ENCODE data around the gene TMEM181. TPM values are rescaled to one million over a fixed set of nuclear protein-coding genes. Genes with fewer than 3 reads are reported as not detected.
"Not testable (repeated sequence)": the region's sequence is repeated elsewhere in the genome, so short reads cannot be mapped to it uniquely, and the experiment has no call there.

The TMEM181 gene
- total and polyA plus RNA-seq, 12 donors, result 8.8 to 29.1 (median 20.5) TPM

DNA sequence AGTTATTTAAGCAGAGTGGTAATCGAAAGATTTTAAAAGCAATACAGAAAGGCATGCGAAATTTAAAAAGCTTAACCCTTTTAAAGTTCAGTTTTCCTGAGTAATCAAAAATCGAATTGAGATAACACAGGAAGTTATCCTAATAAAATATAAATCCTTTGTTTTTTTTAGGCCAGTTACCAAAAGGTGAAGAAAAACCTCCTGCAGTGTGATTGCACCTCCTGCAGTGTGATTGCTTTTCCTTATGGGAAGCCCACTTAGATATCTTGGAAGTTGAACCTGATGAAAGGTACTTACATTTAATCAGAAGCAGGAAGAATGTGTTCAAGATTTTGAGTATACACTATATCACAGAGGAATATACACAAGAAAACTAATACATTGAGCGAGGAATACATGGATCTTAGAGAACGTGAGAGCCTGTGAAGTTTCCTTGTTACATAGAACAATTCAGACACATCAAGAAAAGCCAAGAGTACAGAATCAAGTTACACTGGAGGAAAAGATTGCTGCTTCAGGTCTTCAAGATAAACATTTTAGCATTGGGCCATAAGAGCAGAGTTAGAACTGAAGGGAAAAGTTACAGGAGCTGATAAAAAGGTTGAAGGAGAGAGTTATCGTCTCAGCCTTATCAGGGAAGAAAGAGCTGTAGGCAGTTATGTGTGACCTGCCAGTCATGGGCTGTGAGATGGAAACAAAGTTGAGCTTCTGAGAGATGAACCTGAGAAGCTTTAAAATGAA lies 7.7 kb upstream of the TMEM181 start:
- WGBS, 4 donors, result 75 to 80% (median 78%) methylated on average over 6 of the region's 6 CpGs
- Histone ChIP-seq H3K27ac (no peak overlapping the region), H3K27me3 (no peaks in the 10 kb centered on the region), H3K4me1 (replicated peaks in 1 of 2) (no peaks in the 10 kb centered on the region), H3K36me3 (replicated peaks in 1 of 2) (no peaks in the 10 kb centered on the region), H3K9me3 (replicated peaks in 1 of 3) (no peaks in the 10 kb centered on the region), H3K4me3 (no peak overlapping the region)
- no peak for DNase-seq
- TF ChIP-seq CTCF (IDR thresholded peaks at IDR 0.05) (no peak), POLR2A (IDR thresholded peaks at IDR 0.05) (no peak)
- intact Hi-C loops (cut with DNase I), result no loop called here

GRCh38 chr6:158552796-158553138 lies 7.1 kb upstream of the TMEM181 start:
- 85 to 92% (median 86%) methylated on average over 5 of the region's 5 CpGs for WGBS, 4 donors
- TF ChIP-seq POLR2A (IDR thresholded peaks at IDR 0.05) (no peak), CTCF (IDR thresholded peaks at IDR 0.05) (no peak)
- intact Hi-C loops (cut with DNase I), result no loop called here

DNA sequence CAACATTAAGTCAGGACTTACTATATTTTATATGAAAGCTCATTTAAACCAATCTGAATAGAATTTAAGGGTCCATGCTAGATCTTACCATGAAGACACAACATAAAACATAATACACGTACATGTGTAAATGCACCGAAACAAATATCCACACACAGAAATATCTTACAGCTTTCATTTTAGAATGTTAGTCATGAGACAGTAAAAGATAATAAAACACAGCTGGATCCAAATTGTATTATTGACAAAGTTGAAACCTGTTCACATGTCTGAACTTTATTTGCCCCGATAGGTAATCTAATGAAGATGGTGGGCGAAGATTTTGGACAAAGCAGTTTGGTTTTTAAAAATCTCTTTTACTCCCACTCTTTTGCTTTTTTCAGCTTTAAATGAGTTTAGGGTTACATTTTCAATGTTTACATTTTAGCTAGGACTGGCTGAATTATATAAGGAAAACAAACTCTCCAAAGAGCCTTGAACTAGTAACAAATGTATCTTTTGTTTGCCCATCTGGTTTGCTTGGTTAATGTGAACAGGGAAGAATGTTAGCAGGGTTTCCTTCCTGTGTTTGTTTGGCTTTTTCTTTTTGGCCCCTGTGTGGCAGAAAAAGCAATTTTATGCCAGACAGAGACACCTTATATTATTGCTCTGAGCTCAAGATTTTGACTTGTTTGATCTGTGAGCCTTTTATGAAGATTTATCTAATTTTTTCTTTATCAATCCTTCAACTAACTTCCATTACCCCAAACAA lies 5.1 kb upstream of the TMEM181 start:
- intact Hi-C loops (cut with DNase I), result no loop called here
- no peaks in the 10 kb centered on the region for H3K9me3 ChIP-seq (replicated peaks in 1 of 3)
- no peak for TF ChIP-seq POLR2A (IDR thresholded peaks at IDR 0.05)
- no peak for TF ChIP-seq CTCF (IDR thresholded peaks at IDR 0.05)
- no peaks in the 10 kb centered on the region for H3K27me3 ChIP-seq
- no peak for DNase-seq
- 84 to 92% (median 89%) methylated on average over 4 of the region's 4 CpGs for WGBS, 4 donors
- H3K27ac ChIP-seq, result no peak overlapping the region
- H3K36me3 ChIP-seq (replicated peaks in 1 of 2), result no peaks in the 10 kb centered on the region
- no peaks in the 10 kb centered on the region for H3K4me1 ChIP-seq (replicated peaks in 1 of 2)
- H3K4me3 ChIP-seq, result no peak overlapping the region

More at GRCh38 chr6:158552796-158553138, 7.1 kb upstream of the TMEM181 start:
- no peaks in the 10 kb centered on the region for H3K9me3 ChIP-seq (replicated peaks in 1 of 3)
- no peak overlapping the region for H3K27ac ChIP-seq
- H3K4me3 ChIP-seq, result no peak overlapping the region
- DNase-seq, result no peak
- H3K36me3 ChIP-seq (replicated peaks in 1 of 2), result no peaks in the 10 kb centered on the region
- no peaks in the 10 kb centered on the region for H3K27me3 ChIP-seq
- H3K4me1 ChIP-seq (replicated peaks in 1 of 2), result no peaks in the 10 kb centered on the region

DNA sequence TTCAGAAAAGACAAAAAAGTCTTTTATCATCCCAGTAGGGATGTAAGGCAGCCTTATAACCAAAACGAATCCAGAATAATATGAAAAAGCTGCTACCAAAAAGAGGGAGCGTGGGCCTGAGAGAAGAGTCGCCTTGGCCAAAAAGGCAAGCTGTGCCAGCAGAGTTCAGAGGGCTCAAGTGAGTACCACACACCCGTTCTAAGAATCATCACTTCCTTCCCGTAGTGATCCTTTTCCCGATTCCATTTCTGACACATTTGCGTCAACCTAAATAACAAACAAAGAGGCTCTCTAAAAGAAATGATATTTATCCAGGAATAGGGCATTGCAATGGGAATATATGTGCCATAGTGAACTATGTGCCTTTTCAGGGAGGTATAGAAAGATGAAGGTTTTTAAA lies 3.8 kb upstream of the TMEM181 start:
- H3K36me3 ChIP-seq (replicated peaks in 1 of 2), result no peaks in the 10 kb centered on the region
- no peaks in the 10 kb centered on the region for H3K27me3 ChIP-seq
- no peaks in the 10 kb centered on the region for H3K9me3 ChIP-seq (replicated peaks in 1 of 3)
- no peak overlapping the region for H3K27ac ChIP-seq
- intact Hi-C loops (cut with DNase I), result no loop called here
- peaks cover 5 to 6% of the 10 kb centered on the region in 2 donors for H3K4me1 ChIP-seq (replicated peaks in 1 of 2)
- no peak for DNase-seq
- no peak for TF ChIP-seq POLR2A (IDR thresholded peaks at IDR 0.05)
- no peak for TF ChIP-seq CTCF (IDR thresholded peaks at IDR 0.05)
- WGBS, 4 donors, result 56 to 65% (median 59%) methylated on average over 7 of the region's 7 CpGs
- no peak overlapping the region for H3K4me3 ChIP-seq

DNA sequence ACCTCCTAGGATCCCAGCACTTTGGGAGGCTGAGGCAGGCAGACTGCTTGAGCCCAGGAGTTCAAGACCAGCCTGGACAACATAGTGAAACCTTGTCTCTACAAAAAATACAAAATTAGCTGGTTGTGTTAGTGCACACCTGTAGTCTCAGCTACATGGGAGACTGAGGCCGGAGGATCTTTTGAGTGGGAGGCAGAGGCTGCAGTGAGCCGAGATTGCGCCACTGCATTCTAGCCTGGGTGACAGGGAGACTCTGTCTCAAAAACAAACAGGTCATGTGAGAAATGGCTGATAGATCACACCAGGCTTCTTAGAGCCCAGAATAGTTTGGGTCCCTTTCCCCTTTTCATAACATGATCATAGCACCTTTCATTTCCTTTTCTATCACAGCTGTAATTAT lies 2.8 kb upstream of the TMEM181 start:
- WGBS, 4 donors, result 81 to 94% (median 89%) methylated on average over 3 of the region's 3 CpGs
- intact Hi-C loops (cut with DNase I); H3K9me3 ChIP-seq (replicated peaks in 1 of 3); DNase-seq; H3K36me3 ChIP-seq (replicated peaks in 1 of 2); H3K4me3 ChIP-seq; H3K27me3 ChIP-seq; H3K27ac ChIP-seq: not testable (repeated sequence)
- peaks cover 9 to 15% of the 10 kb centered on the region in 2 donors for H3K4me1 ChIP-seq (replicated peaks in 1 of 2)

Data from adrenal gland (tissue), 12 donors.